ENCODE results near the gene XYLT1.

XYLT1 gene

DNA sequence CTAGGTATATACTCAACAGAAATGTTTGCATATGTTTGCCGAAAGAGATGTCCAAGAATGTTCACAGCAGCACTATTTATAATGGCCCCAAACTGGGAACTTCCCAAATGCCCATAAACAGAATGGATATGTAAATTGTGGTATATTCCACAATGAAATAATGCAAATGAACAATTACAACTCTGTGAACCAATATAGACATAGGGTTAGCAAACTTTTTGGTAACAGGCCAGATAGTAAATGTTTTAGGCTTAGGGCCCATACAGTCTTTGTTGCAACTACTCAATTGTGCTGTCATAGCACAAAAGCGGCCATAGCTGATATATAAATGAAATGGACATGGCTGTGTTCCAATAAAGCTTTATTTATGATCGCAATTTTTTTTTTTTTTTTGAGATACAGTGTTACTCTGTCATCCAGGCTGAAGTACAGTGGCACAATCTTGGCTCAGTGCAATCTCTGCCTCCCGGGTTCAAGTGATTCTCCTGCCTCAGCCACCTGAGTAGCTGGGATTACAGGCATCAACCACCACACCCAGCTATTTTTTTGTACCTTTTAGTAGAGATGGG, 16.5 kb downstream of the XYLT1 start:
- no peak for DNase-seq

DNA sequence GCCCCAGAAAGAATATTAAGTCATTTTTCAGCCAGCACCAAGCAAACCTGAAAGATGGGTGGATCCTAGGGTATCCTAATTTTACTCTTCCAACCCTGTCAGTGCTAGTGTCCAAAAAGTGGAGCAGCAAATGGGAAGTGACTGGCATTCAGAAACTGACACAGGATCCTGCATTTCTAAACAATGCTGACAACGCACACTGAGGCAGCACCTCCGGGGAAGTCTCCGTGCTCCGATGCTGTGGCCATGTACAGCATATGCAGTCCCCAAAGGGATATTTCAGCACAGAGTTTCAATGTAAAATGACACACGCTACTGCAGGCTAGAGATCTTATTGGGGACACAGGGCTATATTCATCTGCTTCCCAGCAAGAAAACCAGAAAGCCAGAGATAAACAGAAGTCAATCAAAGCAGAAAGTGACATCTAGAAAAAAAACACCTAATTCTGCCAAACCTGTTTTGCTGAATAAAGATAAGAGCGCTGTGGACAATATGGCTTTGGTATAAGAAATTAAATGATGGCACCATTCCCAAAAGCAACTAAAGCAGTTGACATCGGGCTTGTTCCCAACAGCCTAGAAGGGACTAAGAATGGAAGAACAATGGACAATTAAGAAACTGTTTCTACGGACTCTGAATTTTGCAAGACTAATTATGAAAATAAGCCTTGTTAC, 17.3 kb downstream of the XYLT1 start:
- no peak for DNase-seq

DNA sequence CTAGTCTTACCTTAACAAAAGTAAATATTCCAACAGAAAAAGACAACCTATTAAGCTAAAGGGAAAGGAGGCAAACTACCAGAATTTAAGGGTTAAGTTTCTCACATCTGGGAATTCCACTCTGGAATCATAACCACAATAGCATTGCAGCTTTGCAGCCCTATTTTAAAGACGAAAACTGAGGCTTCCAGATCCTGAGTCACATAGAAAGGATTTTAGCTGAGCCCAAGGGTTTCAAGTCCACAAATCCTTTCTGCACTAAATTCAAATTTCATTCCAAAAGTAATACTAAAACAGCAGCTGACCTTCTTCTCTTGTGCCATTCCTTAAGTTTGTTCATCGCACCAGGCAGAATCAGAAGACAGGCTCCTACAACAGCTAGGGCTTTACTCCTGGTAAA, 17.8 kb downstream of the XYLT1 start:
- no peak for DNase-seq

DNA sequence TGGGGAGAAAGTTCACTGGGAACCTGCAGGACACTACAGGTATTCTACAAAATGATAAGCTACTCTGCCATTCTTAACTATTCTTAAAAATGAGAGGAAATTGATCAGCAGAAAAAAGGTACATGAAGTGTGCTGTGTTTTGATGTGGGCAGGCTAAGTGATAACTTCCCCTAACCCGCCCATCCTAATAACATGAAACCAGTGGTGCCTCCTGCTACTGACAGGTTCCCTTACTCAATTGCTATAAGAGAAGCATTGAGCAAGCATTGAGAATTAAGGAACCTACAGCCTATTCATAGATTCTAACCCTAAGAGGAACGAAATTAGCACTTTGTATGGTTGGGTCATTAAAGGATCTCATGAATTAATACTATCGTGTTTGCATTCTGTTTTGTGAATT, 18.9 kb downstream of the XYLT1 start:
- no peak for DNase-seq

DNA sequence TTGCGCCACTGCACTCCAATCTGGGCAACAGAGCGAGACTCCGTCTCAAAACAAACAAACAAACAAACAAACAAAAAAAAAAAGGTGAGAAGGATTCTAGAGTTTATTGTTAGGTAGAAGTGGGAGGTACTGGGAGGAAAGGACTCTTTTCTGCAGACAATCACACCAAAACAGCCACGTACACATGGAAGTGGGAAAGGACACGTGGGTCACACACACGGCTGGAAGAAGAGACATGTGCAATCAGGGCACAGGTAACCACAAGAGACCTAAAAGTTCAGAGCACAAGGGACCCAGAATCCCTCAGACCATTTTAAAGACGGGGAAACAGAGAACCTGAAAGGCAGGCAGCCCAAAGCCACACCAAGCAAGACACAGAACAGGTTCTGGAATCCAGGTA, 20.5 kb downstream of the XYLT1 start:
- no peak for DNase-seq

DNA sequence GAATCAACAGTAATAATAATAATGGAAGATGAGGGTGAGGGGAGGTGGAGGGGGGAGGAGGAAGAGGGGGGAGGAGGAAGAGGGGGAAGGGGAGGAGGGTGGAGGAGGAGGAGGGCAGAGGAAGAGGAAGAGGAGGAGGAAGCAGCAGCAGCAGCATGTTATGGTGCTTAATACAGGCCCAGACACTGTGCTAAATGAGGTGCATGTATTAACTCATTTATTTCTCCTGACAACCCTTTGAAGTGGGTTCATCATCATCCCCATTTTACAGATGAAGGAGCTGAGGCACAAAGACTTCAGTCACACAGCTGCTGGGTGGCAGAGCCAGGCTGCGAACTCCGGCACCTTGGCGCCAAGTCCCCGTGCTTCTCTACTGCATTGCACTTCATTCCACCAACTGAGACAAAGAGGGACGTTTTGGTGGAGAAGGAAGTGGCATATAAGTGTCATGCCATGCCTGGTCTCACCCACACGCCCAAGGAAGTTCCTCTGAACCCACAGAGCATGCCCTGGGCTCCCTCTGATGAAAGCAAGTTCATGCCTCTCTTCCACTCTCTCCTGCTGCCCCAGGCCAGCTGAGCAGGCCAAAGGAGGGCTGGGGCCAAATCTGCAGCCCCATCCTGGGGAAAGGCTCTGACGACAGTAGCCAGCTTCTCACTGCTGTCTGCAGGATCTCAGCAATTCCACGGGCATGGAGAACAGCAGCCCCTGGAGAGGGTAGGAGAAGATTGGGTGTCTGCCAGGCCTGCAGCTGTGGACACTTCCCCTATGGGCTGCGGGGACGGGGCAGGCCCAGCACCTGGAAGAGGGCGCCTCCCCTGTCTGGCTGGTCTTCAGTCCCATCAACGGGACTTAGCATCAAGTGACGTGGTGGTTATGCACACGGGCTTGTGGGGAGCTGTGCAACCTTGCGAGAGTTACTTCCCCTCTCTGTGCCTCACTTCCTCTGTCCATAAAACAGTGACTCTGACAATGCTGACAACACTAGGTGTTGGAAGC, 21.8 kb downstream of the XYLT1 start:
- peak; percentile 59 for DNase-seq

DNA sequence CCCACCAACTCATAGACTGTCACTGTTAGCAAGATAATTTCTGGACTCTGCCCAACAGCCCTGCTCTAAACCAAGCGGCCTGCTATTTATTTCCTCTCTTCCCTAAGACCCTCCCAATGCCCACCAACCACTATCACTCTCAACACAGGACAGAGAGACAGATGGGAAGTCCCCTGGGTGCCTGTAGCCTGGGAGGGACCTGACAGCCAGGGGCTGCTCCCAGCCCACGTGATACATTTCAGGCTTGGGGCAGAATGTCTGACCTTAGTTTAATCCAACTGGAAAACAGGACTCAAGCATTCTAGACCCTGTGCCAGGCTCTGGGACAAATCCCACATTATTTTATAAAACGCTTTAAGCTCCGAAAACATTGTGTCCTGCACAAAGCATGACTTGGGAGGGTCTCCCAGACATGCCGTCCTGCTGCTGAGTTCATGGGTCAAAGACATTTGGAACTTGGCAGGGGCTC, 23.6 kb downstream of the XYLT1 start:
- no peak for DNase-seq

DNA sequence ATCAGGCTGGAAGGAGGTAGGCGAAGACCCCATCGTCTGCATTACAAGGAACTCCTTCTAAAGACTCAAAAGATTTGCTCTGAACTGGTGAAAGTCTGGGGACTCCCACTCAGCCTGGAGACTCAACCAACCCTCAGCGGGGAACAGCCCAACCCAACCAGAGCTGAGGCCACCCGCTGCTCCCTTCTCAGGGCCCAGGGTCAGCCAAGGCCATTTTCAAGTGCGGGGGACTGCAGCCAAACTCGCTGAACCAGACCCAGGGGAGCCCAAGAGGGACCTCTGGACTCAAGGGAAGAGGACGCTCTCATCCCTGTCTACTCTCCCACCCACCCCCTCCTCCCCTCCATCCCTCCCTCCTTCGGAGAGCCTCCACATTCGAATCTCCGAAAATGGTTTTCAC, 24.1 kb downstream of the XYLT1 start:
- no peak for DNase-seq

DNA sequence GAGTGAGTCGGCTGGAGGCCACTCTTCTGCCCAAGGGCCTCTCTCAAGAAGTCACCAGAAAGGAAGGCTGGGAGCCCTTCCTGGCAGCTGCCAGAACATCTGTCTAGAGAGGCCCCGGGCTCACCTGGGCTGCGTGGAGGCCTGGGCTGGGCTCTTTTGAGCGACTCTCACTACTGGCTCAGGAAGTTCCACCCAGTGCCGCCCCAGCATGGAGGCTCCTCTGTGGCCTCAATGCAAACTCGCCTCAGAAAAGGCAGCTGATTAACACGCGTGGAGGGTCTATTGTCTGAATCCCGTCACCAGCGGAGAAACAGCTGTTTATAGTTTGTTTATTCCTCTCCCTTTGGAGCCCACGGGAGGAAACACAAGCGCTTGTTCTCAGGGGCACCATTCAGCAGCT, 25.3 kb downstream of the XYLT1 start:
- DNase-seq = no peak

DNA sequence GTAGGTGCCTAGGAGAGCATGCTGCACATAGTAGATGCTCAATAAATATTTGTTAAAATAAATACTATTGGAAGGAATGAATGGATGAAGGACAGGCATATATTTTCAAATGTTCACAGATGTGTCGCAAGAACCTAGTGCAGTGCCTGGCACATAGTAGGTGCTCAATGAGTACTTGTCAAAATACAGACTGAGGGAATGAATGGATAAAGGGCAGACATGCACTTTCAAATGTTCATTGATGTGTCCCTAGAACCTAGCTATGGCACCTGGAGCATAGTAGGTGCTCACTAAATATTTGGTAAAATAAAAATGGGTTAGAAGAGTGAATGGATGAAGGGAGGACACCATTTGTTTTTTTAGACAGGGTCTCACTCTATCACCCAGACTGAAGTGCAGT, 26.1 kb downstream of the XYLT1 start:
- DNase-seq = no peak

DNA sequence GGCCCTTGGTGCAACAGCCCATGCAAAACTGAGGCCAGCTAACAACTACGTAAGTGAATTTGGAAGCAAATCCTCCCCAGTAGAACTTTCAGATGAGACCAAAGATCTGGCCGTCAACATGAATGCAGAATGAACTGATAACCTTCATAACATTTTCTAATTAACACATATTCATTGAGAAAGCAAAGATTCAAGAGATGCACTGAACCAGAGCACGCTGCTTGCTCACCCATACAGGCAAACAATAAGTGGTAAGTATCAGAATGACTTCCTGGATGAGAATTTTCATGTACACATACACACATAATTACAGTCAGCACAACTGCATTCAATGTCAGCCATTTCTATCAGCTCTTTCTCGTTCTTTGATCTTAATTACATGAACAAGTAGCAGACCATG, 30.6 kb downstream of the XYLT1 start:
- DNase-seq = no peak

DNA sequence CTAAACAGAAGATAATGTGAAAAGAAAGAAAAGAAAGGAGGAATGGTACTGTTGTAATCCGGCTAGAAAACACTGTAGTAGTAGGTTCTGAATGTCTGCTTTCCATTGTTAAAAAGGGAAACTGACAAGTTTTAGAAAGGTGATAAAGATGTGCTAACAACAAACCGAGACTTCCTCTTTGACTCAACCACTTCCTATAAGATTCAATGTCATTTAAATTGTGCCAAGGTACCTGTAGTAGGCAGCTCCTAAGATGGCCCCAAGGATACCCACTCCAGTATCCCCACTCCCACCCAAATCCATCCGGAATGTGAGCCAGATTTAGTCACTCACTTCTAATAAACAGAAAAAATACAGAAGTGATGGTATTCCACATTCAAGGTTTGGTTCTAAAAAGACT, 31.2 kb downstream of the XYLT1 start:
- DNase-seq = no peak

DNA sequence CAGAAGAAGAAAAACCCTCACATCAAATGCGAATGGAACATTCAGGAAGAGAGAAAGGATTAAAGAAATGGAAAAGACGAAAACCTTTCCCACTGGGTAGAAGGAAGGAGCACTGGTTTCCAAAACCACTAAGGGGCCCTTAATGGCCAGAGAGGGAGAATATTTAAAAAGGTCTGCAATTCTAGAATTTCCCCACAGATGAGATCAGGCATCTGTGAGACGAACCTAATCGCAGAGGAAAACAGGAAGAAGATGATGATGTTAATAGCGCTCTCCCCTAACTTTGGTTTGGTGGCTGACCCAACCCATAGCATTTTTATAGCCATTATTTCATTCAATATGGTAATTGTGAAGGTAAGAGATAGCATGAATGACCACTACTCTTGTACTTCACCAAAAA, 32.8 kb downstream of the XYLT1 start:
- DNase-seq = no peak

DNA sequence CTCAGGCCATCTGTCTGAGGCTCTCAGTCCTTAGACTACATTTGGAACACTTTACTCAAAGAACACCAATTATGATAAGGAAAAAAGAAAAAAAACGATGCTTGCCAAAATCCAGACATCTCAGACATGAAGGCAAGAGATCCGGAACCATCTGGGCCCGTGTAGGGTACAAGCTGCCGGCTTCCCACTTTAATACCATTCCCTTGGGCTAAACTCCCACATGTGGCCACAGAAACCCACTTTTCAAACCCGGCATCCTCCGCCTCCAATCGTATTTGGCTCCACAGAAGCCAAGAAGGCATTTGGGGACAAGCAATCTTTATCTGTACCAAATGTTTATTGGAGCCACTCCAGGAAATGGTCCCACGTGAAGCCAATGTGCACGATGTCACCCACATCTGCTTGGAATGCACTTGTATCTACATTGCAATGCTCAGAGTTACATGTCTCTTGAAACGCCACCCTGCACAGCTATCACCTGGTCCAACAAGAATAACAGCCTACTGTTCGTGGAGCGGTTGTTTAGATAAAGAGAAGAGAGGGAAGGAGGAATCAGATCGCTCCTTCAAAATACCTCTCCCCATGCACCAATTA, 33.5 kb downstream of the XYLT1 start:
- DNase-seq = no peak

DNA sequence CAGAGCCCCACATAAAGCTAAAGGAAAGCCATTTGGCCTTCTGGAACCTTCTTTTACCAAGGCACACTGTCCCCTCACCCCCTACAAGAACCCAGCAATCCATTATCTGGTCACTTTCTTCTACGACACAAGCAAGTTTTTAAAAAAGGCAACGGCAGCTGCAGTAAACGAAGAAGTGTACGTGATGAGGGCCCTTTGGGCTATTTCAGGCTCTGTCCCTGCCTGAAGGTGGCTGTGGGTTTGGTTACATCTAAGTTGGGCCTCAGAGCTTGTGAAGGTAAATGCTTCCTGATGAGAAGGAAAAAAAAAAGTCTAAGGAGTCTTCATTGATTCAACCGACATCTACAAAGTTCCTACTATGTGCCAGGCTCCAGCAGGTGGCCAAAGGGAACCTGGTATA, 35.4 kb downstream of the XYLT1 start:
- DNase-seq = no peak

DNA sequence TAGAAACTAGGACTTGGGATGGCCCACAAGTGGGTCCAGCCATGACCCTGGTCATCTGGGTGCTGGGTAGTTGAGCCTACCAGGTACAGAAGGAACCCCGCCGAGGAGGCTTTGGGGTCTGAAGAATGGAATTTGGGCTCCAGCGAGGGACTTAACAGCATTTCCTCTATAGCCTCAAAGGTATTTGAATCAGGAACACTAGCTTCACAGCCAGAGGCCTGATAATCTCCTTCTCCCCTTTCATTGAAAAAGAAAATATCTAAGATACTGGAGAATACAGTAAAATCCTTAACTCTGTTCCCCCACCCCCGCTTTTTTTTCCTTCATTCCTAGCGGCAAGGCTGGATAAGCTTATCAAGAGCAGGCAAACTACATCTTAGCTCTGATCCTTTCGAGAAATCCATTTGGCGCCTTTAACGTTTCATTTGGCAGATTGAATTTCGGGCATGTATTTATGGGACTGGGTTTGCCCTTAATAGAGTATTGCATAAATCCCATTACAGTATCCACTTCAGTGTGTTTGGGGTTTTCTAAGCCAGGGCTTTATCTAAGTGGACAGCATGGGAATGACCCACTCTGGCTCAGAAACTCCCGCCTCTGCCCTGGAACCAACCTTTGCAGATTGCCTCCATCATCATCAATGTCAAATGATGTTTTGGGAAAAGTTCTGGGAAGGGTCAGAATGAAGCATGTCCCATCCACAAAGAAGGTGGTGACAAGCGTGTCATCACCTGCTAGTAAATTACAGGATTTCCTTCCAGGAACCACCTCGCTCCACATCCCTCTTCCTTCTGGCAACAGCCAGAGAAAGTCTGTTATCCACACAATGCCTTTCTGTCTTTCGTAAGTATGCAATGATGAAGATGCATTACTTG, 36.9 kb downstream of the XYLT1 start:
- no peak for DNase-seq

DNA sequence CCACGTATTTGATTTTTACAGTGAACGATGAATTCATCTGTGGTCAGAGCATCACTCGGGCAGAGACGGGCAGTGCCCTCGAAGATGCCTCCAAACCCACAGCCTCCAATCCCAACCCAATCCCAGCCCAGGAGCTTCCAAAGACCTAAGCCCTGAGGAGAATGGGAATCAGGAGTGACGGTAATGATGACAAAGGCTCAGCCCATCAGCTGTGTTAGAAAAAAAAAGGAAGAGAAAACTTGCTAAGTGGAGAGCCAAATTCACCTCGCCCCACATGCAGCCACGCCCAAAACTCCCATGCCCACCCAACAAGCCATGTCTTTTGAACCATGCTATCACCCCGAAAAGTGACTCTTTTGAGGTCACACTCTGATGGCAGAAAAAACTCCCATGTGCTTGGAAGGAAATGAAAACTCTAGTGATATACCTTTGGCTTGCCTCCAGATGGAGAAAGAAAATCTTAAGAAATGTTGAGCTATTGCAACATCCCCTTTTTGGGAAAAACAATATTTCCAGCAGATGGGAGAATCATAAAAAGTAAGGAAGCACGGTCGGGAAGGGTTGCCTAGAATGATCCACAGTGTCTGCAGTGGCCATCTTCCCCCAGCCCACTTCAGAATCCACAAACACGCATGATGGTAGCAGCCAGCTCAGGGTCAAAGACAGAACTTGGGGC, 37.7 kb downstream of the XYLT1 start:
- DNase-seq = no peak

DNA sequence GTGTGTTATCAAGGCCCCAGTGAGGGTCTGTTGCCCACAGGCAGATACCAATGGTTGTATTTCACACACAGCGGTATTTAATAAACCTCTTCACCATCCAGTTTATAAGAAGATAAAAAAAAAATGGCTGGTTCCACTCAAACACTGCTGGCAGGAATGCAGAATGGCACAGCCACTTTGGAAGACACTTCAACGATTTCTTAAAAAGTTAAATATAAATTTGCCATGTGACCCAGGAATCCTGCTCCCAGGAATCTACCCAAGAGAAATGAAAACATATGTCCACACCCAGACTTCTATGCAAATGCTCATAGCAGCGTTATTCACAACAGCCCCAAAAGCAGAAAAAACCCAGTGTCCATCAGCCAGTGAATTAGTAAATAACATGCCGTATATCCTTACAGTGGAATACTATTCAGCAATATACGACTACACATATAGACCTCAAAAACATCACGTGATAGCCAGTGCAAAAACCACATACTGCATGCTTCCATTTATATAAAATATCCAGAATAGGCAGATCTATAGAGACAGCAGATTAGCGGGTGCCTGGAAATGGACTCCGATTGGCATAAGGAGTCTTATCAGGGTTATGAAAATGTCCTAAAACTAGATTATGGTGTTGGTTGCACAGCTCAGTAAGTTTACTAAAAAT, 38.7 kb downstream of the XYLT1 start:
- no peak for DNase-seq

DNA sequence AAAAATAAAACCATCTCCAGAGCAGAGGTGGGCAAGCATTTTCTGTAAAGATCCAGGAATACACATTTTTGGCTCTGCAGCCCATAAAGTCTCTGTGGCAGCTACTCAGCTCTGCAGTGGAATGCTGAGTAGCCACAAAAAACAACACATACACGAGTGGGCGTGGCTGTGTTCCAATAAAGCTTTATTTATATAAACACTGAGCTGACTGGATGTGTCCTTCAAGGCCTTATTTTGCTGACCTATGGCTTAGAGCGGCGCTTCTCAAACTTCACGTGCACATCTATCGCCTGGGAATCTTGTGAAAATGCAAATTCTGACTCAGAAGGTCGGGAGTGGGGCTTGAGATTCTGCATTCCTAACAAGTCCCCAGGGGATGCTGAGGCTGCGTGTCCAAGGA, 39.7 kb downstream of the XYLT1 start:
- no peak for DNase-seq

DNA sequence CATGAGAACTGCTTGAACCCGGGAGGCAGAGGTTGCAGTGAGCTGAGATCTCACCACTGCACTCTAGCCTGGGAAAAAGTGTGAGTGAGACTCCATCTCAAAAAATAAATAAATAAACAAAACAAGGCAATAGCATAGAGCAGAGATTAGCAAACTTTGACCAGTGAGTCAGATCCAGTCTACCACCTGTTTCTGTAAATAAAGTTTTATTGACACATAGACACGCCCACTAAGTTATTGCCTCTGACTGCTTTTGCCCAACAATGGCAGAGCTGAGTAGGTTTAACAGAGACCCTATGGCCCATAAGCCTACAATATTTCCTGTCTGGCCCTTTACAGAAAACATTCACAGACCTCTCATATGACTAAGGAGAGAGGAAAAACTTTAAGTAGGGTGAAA, 44.3 kb downstream of the XYLT1 start:
- no peak for DNase-seq

DNA sequence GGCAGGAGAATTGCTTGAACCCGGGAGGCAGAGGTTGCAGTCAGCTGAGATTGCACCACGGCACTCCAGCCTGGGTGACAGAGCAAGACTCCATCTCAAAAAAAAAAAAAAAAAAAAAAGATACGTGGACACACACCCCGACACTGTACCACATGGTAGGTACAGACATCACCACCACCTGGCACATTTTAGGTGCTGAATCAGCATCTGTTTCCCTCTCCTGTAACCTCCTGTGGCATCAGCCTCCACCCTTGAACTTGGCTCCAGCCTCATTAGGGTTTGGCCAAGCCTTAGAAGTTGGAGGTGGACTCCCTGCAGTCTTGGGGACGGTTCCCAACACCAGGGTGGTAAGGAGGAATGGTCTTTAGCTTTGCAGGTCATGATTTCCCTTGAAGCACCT, 46.0 kb downstream of the XYLT1 start:
- DNase-seq = no peak

Measured in activated CD8-positive, alpha-beta memory T cell treated with anti-CD3 and anti-CD28 coated beads for 24 hours (primary cell).